ENCODE measurements around the gene RABGAP1L. TPM values are rescaled to one million over a fixed set of nuclear protein-coding genes. Genes with fewer than 3 reads are reported as not detected.
A peak's percentile ranks its signal among the peaks of the same experiment; 100 is the strongest.
"Not testable (repeated sequence)": the region's sequence is repeated elsewhere in the genome, so short reads cannot be mapped to it uniquely, and the experiment has no call there.

The RABGAP1L gene
- total RNA-seq, 1 experiment from 2014 or later: 57.4 TPM

- Histone ChIP-seq H3K79me2 (ENCODE audit: low read depth) (peaks cover 26% of the 10 kb centered on the region), H3F3A (ENCODE audit: insufficient read depth, low read depth) (peaks cover 5% of the 10 kb centered on the region; the same call in 1 of the 2 replicates), H2AFZ (peak within 1 kb of the TSS; percentile 99), H3K4me3 (peak within 1 kb of the TSS; percentile 95), H3K9me3 (ENCODE audit: insufficient read depth, low read depth) (no peaks in the 10 kb centered on the region), H3K9me2 (ENCODE audit: insufficient read depth) (no peaks in the 10 kb centered on the region), H3K36me3 (ENCODE audit: low read depth) (no peaks in the 10 kb centered on the region), H3K4me2 (peak within 1 kb of the TSS; percentile 87), H3K27me3 (ENCODE audit: insufficient read depth, low read depth) (no peaks in the 10 kb centered on the region), H3K27ac (peak within 1 kb of the TSS; percentile 82), H3K4me1 (replicated peaks; ENCODE audit: insufficient read depth) (peaks cover 12% of the 10 kb centered on the region; the same call in 1 of the 2 replicates), H4K20me1 (ENCODE audit: insufficient read depth) (no peaks in the 10 kb centered on the region)
- TSS peak; percentile 85 for BruUV-seq (replicated peaks)
- peak; percentile 88 to 96 for DNase-seq
- intact Hi-C loops (cut with micrococcal nuclease; ENCODE audit: unreplicated experiment): no loop called here
- CTCF ChIA-PET: interaction anchor here (0.7 to 1.0 kb wide), 2 partner anchors 102 to 700 kb away, joined by 5 to 9 read pairs; no protein-coding TSS in a partner anchor
- TF ChIP-seq EZH2 (IDR thresholded peaks at IDR 0.05; ENCODE audit: low read depth) (no peak), CTCF (conservative IDR thresholded peaks at IDR 0.05) (no peak)
- POLR2A ChIA-PET (ENCODE audit: unreplicated experiment): interaction anchor here (0.5 to 1.7 kb wide), 6 partner anchors 23 to 1185 kb away, joined by 3 to 16 read pairs (median 6); partner anchors contain the start of gene CACYBP
Observed at GRCh38 chr1:175023043-175023921, 864.0 kb downstream of the RABGAP1L start, which contains the start of gene MRPS14. Gene MRPS14 (minus strand): TSS chr1:175023425. CDS start chr1:175023408, 17 bp downstream.

GRCh38 chr1:175023922-175024242 lies 864.6 kb downstream of the RABGAP1L start:
- H3K9me2 ChIP-seq (ENCODE audit: insufficient read depth); DNase-seq; H3K36me3 ChIP-seq (ENCODE audit: low read depth); intact Hi-C loops (cut with micrococcal nuclease; ENCODE audit: unreplicated experiment); H4K20me1 ChIP-seq (ENCODE audit: insufficient read depth); H3K9me3 ChIP-seq (ENCODE audit: insufficient read depth, low read depth); H3F3A ChIP-seq (ENCODE audit: insufficient read depth, low read depth); H3K27me3 ChIP-seq (ENCODE audit: insufficient read depth, low read depth): not testable (repeated sequence)
- H3K4me2 ChIP-seq: peak overlapping the region; percentile 87
- peak overlapping the region; percentile 95 for H3K4me3 ChIP-seq
- CTCF ChIA-PET: interaction anchor here (1.0 kb wide), 1 partner anchor 102 kb away, joined by 9 read pairs; no protein-coding TSS in a partner anchor
- H3K79me2 ChIP-seq (ENCODE audit: low read depth): peaks cover 26% of the 10 kb centered on the region
- H3K27ac ChIP-seq: peak overlapping the region; percentile 82
- H3K4me1 ChIP-seq (replicated peaks; ENCODE audit: insufficient read depth): peaks cover 12% of the 10 kb centered on the region; the same call in 1 of the 2 replicates
- TSS peak; percentile 99 for BruUV-seq (replicated peaks)
- H2AFZ ChIP-seq: peak overlapping the region; percentile 99
- POLR2A ChIA-PET (ENCODE audit: unreplicated experiment): interaction anchor here (0.5 to 1.7 kb wide), 3 partner anchors 24 to 205 kb away, joined by 4 to 16 read pairs (median 11); partner anchors contain the start of gene CACYBP

GRCh38 chr1:175024773-175025172 lies 865.5 kb downstream of the RABGAP1L start:
- no peaks in the 10 kb centered on the region for H3K9me2 ChIP-seq (ENCODE audit: insufficient read depth)
- H2AFZ ChIP-seq: no peak overlapping the region
- no TSS peak for BruUV-seq (replicated peaks)
- no peaks in the 10 kb centered on the region for H3K27me3 ChIP-seq (ENCODE audit: insufficient read depth, low read depth)
- peaks cover 26% of the 10 kb centered on the region for H3K79me2 ChIP-seq (ENCODE audit: low read depth)
- TF ChIP-seq EZH2 (IDR thresholded peaks at IDR 0.05; ENCODE audit: low read depth) (no peak), CTCF (conservative IDR thresholded peaks at IDR 0.05) (no peak)
- ChIA-PET CTCF (no interaction called here), POLR2A (ENCODE audit: unreplicated experiment) (no interaction called here)
- peaks cover 12% of the 10 kb centered on the region; the same call in 1 of the 2 replicates for H3F3A ChIP-seq (ENCODE audit: insufficient read depth, low read depth)
- peaks cover 20% of the 10 kb centered on the region for H3K4me1 ChIP-seq (replicated peaks; ENCODE audit: insufficient read depth)
- no peak overlapping the region for H3K4me2 ChIP-seq
- DNase-seq: no peak
- intact Hi-C loops (cut with micrococcal nuclease; ENCODE audit: unreplicated experiment): loop anchor here (5.0 kb wide), 3 partner anchors 128 to 1858 kb away; no protein-coding TSS in a partner anchor
- H4K20me1 ChIP-seq (ENCODE audit: insufficient read depth): no peaks in the 10 kb centered on the region
- no peaks in the 10 kb centered on the region for H3K36me3 ChIP-seq (ENCODE audit: low read depth)
- no peak overlapping the region for H3K27ac ChIP-seq
- H3K4me3 ChIP-seq: no peak overlapping the region
- H3K9me3 ChIP-seq (ENCODE audit: insufficient read depth, low read depth): no peaks in the 10 kb centered on the region
